DND-41 (cell line): ENCODE data around the gene LONP2.
A peak's percentile ranks its signal among the peaks of the same experiment; 100 is the strongest.
"Not testable (repeated sequence)": the region's sequence is repeated elsewhere in the genome, so short reads cannot be mapped to it uniquely, and the experiment has no call there.

Experiments
- ATAC-seq: fragments of 200-7000 bp; cut with Tn5 transposase; 3 replicates; pipeline ENCODE4 v1.9.1; 2021; ENCODE audit warnings: low read depth; ENCODE audit not compliant: insufficient read depth
- DNase-seq: peaks from one replicate; pipeline ENCODE4 v3.0.0-alpha.2; 2020
- H2AFZ ChIP-seq: 2 replicates; pipeline ENCODE4 v1.6.0; 2012; ENCODE audit warnings: low read depth, low read length
- H3K27ac ChIP-seq: 2 replicates; pipeline ENCODE4 v1.5.1; 2012; ENCODE audit warnings: low read length, inconsistent platforms
- H3K27me3 ChIP-seq: fragments of 200-600 bp; sonication (generic); 2 replicates; pipeline ENCODE4 v1.6.0; 2012; ENCODE audit warnings: low read length, mild to moderate bottlenecking, inconsistent platforms; ENCODE audit not compliant: insufficient read depth, poor library complexity
- H3K36me3 ChIP-seq: 2 replicates; pipeline ENCODE4 v1.5.1; 2012; ENCODE audit warnings: low read length, inconsistent platforms; ENCODE audit not compliant: insufficient read depth
- H3K4me1 ChIP-seq: 2 replicates; pipeline ENCODE4 v1.5.1; 2012; ENCODE audit warnings: mild to moderate bottlenecking, low read length; ENCODE audit not compliant: insufficient read depth
- H3K4me2 ChIP-seq: 2 replicates; pipeline ENCODE4 v1.6.0; 2012; ENCODE audit warnings: mild to moderate bottlenecking, moderate library complexity, low read length, inconsistent platforms; ENCODE audit not compliant: insufficient read depth
- H3K4me3 ChIP-seq, 2 experiments: fragments of 200-600 bp in 1 of 2; shearing (Covaris generic) in 1 of 2; 2 replicates each; pipeline ENCODE4 v1.5.1; 2012 to 2016; ENCODE audit warnings: inconsistent platforms in 2 of 2, low read length in 2 of 2, mild to moderate bottlenecking in 2 of 2, low read depth in 1 of 2, moderate library complexity in 1 of 2
- H3K79me2 ChIP-seq: 2 replicates; pipeline ENCODE4 v1.6.0; 2012; ENCODE audit warnings: low read length, inconsistent platforms; ENCODE audit not compliant: insufficient read depth
- H3K9ac ChIP-seq: 2 replicates; pipeline ENCODE4 v1.6.0; 2012; ENCODE audit warnings: low read depth, mild to moderate bottlenecking, inconsistent platforms, low read length, moderate library complexity
- H3K9me3 ChIP-seq: 2 replicates; pipeline ENCODE4 v1.5.1; 2012; ENCODE audit warnings: low read length, moderate library complexity, mild to moderate bottlenecking, inconsistent platforms; ENCODE audit not compliant: insufficient read depth, severe bottlenecking
- H4K20me1 ChIP-seq: 2 replicates; pipeline ENCODE4 v1.6.0; 2012; ENCODE audit warnings: low read length; ENCODE audit not compliant: insufficient read depth
- EZH2 ChIP-seq: IDR thresholded peaks from 3 replicates; pipeline ENCODE4 v1.6.1; 2012; ENCODE audit warnings: borderline replicate concordance, low read depth, mild to moderate bottlenecking, moderate library complexity, low read length, inconsistent platforms; ENCODE audit not compliant: severe bottlenecking
- TF ChIP-seq, protein P1 (sequence below): IDR thresholded peaks from 2 replicates; pipeline ENCODE4 v1.5.1; 2012; ENCODE audit warnings: borderline replicate concordance, low read length, moderate library complexity, mild to moderate bottlenecking; ENCODE audit not compliant: poor library complexity, severe bottlenecking; ENCODE audit errors: extremely low read depth

Gene LONP2

DNA sequence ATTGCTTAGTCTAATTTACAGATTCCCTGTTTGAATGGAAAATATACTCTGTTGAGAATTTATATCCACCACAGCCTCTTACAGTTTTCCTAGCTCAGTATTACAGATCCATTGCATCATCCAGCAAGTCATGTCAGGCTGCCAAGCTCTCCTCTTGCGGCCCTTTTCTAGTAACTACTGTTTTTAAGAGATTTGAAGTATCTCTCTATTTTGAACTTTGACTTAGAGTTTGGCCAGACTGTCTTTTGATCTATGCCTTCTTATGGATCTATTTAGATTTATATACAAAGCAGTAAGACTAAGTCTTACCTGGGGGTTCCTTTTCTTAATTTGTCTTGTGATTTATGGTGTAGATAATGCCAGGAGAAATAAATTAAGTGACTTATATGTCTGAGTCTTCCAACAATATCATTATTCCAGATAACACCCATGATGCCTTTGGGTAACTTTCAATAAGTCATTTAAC, 56.3 kb downstream of the LONP2 start:
- Histone ChIP-seq H3K36me3 (peaks cover 84% of the 10 kb centered on the region), H3K79me2 (no peaks in the 10 kb centered on the region), H3K27ac (peak overlapping the region; percentile 64; the same call in 1 of the 2 replicates), H4K20me1 (no peaks in the 10 kb centered on the region), H3K9ac (no peak overlapping the region), H2AFZ (no peak overlapping the region), H3K4me3 (no peak overlapping the region), H3K9me3 (no peaks in the 10 kb centered on the region), H3K27me3 (no peaks in the 10 kb centered on the region), H3K4me1 (peaks cover 14% of the 10 kb centered on the region), H3K4me2 (no peak overlapping the region)
- TF ChIP-seq, protein P1, sequence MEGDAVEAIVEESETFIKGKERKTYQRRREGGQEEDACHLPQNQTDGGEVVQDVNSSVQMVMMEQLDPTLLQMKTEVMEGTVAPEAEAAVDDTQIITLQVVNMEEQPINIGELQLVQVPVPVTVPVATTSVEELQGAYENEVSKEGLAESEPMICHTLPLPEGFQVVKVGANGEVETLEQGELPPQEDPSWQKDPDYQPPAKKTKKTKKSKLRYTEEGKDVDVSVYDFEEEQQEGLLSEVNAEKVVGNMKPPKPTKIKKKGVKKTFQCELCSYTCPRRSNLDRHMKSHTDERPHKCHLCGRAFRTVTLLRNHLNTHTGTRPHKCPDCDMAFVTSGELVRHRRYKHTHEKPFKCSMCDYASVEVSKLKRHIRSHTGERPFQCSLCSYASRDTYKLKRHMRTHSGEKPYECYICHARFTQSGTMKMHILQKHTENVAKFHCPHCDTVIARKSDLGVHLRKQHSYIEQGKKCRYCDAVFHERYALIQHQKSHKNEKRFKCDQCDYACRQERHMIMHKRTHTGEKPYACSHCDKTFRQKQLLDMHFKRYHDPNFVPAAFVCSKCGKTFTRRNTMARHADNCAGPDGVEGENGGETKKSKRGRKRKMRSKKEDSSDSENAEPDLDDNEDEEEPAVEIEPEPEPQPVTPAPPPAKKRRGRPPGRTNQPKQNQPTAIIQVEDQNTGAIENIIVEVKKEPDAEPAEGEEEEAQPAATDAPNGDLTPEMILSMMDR: no peak
- no peak for TF ChIP-seq EZH2
- ATAC-seq: peak; percentile 50; the same call in 1 of the 3 replicates
- DNase-seq: peak; percentile 18

DNA sequence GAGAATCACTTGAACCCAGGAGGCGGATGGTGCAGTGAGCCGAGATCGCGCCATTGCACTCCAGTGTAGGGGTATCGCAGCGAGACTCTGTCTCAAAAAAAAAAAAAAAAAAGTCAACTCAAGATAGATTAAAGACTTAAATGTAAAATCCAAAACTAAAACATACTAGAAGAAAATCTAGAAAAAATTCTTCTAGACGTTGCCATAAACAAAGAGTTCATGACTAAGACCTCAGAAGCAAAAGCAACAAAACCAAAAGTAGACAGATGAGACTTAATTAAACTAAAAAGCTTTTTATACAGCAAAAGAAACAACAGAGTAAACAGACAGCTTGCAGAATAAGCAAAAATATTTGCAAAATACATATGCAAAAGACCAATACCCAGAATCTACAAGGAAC, 64.4 kb downstream of the LONP2 start:
- Histone ChIP-seq H3K27me3 (no peaks in the 10 kb centered on the region), H3K27ac (no peak overlapping the region), H3K4me2 (no peak overlapping the region), H3K4me3 (no peak overlapping the region), H3K4me1 (no peaks in the 10 kb centered on the region), H3K9me3 (peaks cover 26% of the 10 kb centered on the region), H3K9ac (no peak overlapping the region), H4K20me1 (no peaks in the 10 kb centered on the region), H3K36me3 (peaks cover 87% of the 10 kb centered on the region), H3K79me2 (peaks cover 11% of the 10 kb centered on the region), H2AFZ (no peak overlapping the region)
- DNase-seq (no peak), ATAC-seq (no peak)
- no peak for TF ChIP-seq EZH2
- TF ChIP-seq, protein P1: no peak

DNA sequence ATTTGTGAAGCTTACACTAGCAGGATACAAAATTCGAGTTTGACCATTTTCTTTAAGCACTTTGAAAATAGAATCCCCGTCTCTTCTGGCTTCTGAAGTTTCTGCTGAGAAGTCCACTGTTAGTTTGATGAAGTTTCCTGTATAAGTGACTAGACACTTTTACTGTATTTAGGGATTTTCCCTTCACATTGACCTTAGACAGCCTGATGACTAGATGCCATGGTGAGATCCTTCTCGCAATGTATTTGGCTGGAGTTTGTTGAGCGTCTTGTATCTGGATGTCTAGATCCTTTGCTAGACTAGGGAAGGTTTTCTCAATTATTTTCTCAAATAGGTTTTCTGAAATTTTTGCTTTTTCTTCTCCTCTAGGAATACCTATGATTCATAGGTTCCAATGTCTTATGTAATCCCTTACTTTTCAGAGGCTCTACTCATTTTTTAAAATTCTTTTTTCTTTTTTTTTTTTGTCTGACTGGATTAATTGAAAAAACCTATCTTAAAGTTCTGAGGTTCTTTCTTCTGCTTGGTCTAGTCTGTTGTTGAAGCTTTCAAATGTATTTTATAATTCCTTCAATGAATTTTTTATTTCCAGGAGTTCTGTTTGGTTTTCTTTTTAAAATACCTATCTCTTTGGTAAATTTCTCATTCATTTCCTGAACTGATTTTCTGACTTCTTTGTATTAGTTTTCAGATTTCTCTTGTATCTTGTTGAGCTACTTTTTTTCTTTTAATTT, 67.0 kb downstream of the LONP2 start:
- Histone ChIP-seq H3K27me3 (no peaks in the 10 kb centered on the region), H3K4me3 (no peak overlapping the region), H4K20me1 (no peaks in the 10 kb centered on the region), H3K4me2 (no peak overlapping the region), H3K27ac (no peak overlapping the region), H2AFZ (no peak overlapping the region), H3K4me1 (no peaks in the 10 kb centered on the region), H3K36me3 (peaks cover 71% of the 10 kb centered on the region), H3K9ac (no peak overlapping the region), H3K79me2 (peaks cover 11% of the 10 kb centered on the region), H3K9me3 (peaks cover 27% of the 10 kb centered on the region)
- ATAC-seq (no peak), DNase-seq (no peak)
- TF ChIP-seq EZH2: no peak
- TF ChIP-seq, protein P1: no peak

DNA sequence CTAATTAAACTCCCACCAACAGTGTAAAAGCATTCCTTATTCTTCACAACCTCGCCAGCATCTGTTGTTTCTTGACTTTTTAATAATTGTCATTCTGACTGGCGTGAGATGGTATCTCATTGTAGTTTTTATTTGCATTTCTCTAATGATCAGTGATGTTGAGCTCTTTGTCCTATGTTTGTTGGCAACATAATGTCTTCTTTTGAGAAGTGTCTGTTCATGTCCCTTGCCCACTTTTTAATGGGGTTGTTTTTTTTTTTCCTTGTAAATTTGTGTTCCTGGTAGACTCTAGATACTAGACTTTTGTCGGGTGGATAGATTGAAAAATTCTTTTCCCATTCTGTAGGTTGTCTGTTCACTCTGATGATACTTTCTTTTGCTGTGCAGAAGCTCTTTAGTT, 69.8 kb downstream of the LONP2 start:
- H3K27ac ChIP-seq, ATAC-seq, H3K4me2 ChIP-seq, H3K9ac ChIP-seq, DNase-seq, H3K4me3 ChIP-seq, H4K20me1 ChIP-seq, H2AFZ ChIP-seq, H3K27me3 ChIP-seq: not testable (repeated sequence)
- Histone ChIP-seq H3K36me3 (peaks cover 49% of the 10 kb centered on the region), H3K9me3 (peaks cover 27% of the 10 kb centered on the region), H3K4me1 (peaks cover 24% of the 10 kb centered on the region), H3K79me2 (peaks cover 11% of the 10 kb centered on the region)
